GM13976 (cell line): Measurements from ENCODE around the gene GMCL1.

Experiments used
- DNase-seq: peaks from one replicate; pipeline ENCODE4 v3.0.0; 2012; ENCODE audit warnings: low spot score
- CTCF ChIP-seq: IDR thresholded peaks from 2 replicates; pipeline ENCODE4 v1.5.1; 2012; ENCODE audit warnings: borderline replicate concordance, mild to moderate bottlenecking; ENCODE audit not compliant: insufficient read depth; ENCODE audit errors: extremely low read depth, missing control alignments, control extremely low read depth
- in situ Hi-C: fragments of 300-500 bp; cut with MboI; formaldehyde crosslinking; loops from one replicate; pipeline ENCODE4 v1.12.0; 2022; ENCODE audit warnings: low sequenced_read_pairs, mixed read lengths, inconsistent platforms; ENCODE audit not compliant: unreplicated experiment

GMCL1 gene

GRCh38 chr2:69829256-69830044 lies at the start of gene GMCL1:
Gene GMCL1 (plus strand): TSS chr2:69829660. CDS start chr2:69829893, 233 bp downstream.
- no peak for TF ChIP-seq CTCF
- in situ Hi-C loops = no loop called here
- DNase-seq = peak; percentile 95

GRCh38 chr2:69780921-69781320 lies 48.5 kb upstream of the GMCL1 start:
- in situ Hi-C loops = no loop called here
- no peak for TF ChIP-seq CTCF
- no peak for DNase-seq

- no peak for DNase-seq
- TF ChIP-seq CTCF = no peak
- in situ Hi-C loops = no loop called here
Measured at GRCh38 chr2:69781321-69782248, 47.9 kb upstream of the GMCL1 start.

- in situ Hi-C loops = no loop called here
- DNase-seq = no peak
- no peak for TF ChIP-seq CTCF
Measured at GRCh38 chr2:69784228-69784627, 45.2 kb upstream of the GMCL1 start.

GRCh38 chr2:69785358-69785757 lies 44.1 kb upstream of the GMCL1 start:
- DNase-seq = no peak
- in situ Hi-C loops = no loop called here
- no peak for TF ChIP-seq CTCF

- in situ Hi-C loops = no loop called here
- no peak for TF ChIP-seq CTCF
- no peak for DNase-seq
Measured at GRCh38 chr2:69786052-69786560, 43.4 kb upstream of the GMCL1 start.
